ENCODE results near the gene ZC3H7B.

DNA sequence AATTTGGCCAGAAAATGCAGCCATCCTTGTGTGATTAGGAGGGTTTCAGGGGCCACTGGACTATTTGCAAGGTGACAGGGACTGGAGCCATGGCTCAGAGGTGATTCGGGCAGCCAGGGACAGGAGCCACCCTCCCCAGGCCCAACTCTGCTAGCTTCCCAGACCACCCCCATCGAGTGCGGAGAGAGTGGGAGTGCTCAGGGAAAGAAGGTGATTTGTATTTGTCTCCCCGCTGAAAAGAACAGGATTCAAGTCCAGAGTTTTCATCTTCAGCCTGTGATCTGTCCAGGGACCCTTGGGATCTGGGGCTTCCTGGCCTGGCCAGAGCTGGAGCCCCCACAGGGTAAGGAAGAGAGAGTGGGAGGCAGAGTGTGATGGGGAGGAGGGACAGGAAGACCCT lies 58.1 kb downstream of the ZC3H7B start:
- TF ChIP-seq GATA2 (IDR thresholded peaks at IDR 0.05; ENCODE audit: low read depth, low read length) (no peak), GATA3 (IDR thresholded peaks at IDR 0.05; ENCODE audit: low read depth, low read length) (no peak)
